DND-41 (cell line): ENCODE measurements around the gene TBC1D5.
"Not testable (repeated sequence)": the region's sequence is repeated elsewhere in the genome, so short reads cannot be mapped to it uniquely, and the experiment has no call there.

Experiments
- ATAC-seq: fragments of 200-7000 bp; cut with Tn5 transposase; 3 replicates; pipeline ENCODE4 v1.9.1; 2021; ENCODE audit warnings: low read depth; ENCODE audit not compliant: insufficient read depth
- DNase-seq: peaks from one replicate; pipeline ENCODE4 v3.0.0-alpha.2; 2020
- H2AFZ ChIP-seq: 2 replicates; pipeline ENCODE4 v1.6.0; 2012; ENCODE audit warnings: low read depth, low read length
- H3K27ac ChIP-seq: 2 replicates; pipeline ENCODE4 v1.5.1; 2012; ENCODE audit warnings: low read length, inconsistent platforms
- H3K27me3 ChIP-seq: fragments of 200-600 bp; sonication (generic); 2 replicates; pipeline ENCODE4 v1.6.0; 2012; ENCODE audit warnings: low read length, mild to moderate bottlenecking, inconsistent platforms; ENCODE audit not compliant: insufficient read depth, poor library complexity
- H3K36me3 ChIP-seq: 2 replicates; pipeline ENCODE4 v1.5.1; 2012; ENCODE audit warnings: low read length, inconsistent platforms; ENCODE audit not compliant: insufficient read depth
- H3K4me1 ChIP-seq: 2 replicates; pipeline ENCODE4 v1.5.1; 2012; ENCODE audit warnings: mild to moderate bottlenecking, low read length; ENCODE audit not compliant: insufficient read depth
- H3K4me2 ChIP-seq: 2 replicates; pipeline ENCODE4 v1.6.0; 2012; ENCODE audit warnings: mild to moderate bottlenecking, moderate library complexity, low read length, inconsistent platforms; ENCODE audit not compliant: insufficient read depth
- H3K4me3 ChIP-seq, 2 experiments: fragments of 200-600 bp in 1 of 2; shearing (Covaris generic) in 1 of 2; 2 replicates each; pipeline ENCODE4 v1.5.1; 2012 to 2016; ENCODE audit warnings: inconsistent platforms in 2 of 2, low read length in 2 of 2, mild to moderate bottlenecking in 2 of 2, low read depth in 1 of 2, moderate library complexity in 1 of 2
- H3K79me2 ChIP-seq: 2 replicates; pipeline ENCODE4 v1.6.0; 2012; ENCODE audit warnings: low read length, inconsistent platforms; ENCODE audit not compliant: insufficient read depth
- H3K9ac ChIP-seq: 2 replicates; pipeline ENCODE4 v1.6.0; 2012; ENCODE audit warnings: low read depth, mild to moderate bottlenecking, inconsistent platforms, low read length, moderate library complexity
- H3K9me3 ChIP-seq: 2 replicates; pipeline ENCODE4 v1.5.1; 2012; ENCODE audit warnings: low read length, moderate library complexity, mild to moderate bottlenecking, inconsistent platforms; ENCODE audit not compliant: insufficient read depth, severe bottlenecking
- H4K20me1 ChIP-seq: 2 replicates; pipeline ENCODE4 v1.6.0; 2012; ENCODE audit warnings: low read length; ENCODE audit not compliant: insufficient read depth
- CTCF ChIP-seq: IDR thresholded peaks from 2 replicates; pipeline ENCODE4 v1.5.1; 2012; ENCODE audit warnings: borderline replicate concordance, low read length, moderate library complexity, mild to moderate bottlenecking; ENCODE audit not compliant: poor library complexity, severe bottlenecking; ENCODE audit errors: extremely low read depth
- EZH2 ChIP-seq: IDR thresholded peaks from 3 replicates; pipeline ENCODE4 v1.6.1; 2012; ENCODE audit warnings: borderline replicate concordance, low read depth, mild to moderate bottlenecking, moderate library complexity, low read length, inconsistent platforms; ENCODE audit not compliant: severe bottlenecking

Gene TBC1D5

GRCh38 chr3:17494117-17494809 lies 248.2 kb downstream of the TBC1D5 start:
- no peak; the same call in 2 of the 3 replicates for ATAC-seq
- no peak overlapping the region for H3K4me3 ChIP-seq
- DNase-seq, result no peak

GRCh38 chr3:17491601-17492000 lies 250.8 kb downstream of the TBC1D5 start:
- H3K27me3 ChIP-seq, result no peaks in the 10 kb centered on the region
- TF ChIP-seq CTCF, result no peak
- no peak for TF ChIP-seq EZH2
- no peak overlapping the region for H3K9ac ChIP-seq
- no peak overlapping the region for H3K4me2 ChIP-seq
- peaks cover 5% of the 10 kb centered on the region for H3K9me3 ChIP-seq
- DNase-seq, result no peak
- ATAC-seq, result no peak
- H3K4me3 ChIP-seq, result no peak overlapping the region
- no peaks in the 10 kb centered on the region for H4K20me1 ChIP-seq
- H2AFZ ChIP-seq, result no peak overlapping the region
- H3K79me2 ChIP-seq, result no peaks in the 10 kb centered on the region
- H3K36me3 ChIP-seq, result peaks cover 2% of the 10 kb centered on the region
- H3K4me1 ChIP-seq, result no peaks in the 10 kb centered on the region
- no peak overlapping the region for H3K27ac ChIP-seq

More at GRCh38 chr3:17494117-17494809, 248.2 kb downstream of the TBC1D5 start:
- H4K20me1 ChIP-seq, result no peaks in the 10 kb centered on the region
- H3K4me1 ChIP-seq, result no peaks in the 10 kb centered on the region
- H3K9me3 ChIP-seq, result no peaks in the 10 kb centered on the region
- no peak overlapping the region for H2AFZ ChIP-seq
- no peak overlapping the region for H3K9ac ChIP-seq
- no peak overlapping the region for H3K27ac ChIP-seq
- no peaks in the 10 kb centered on the region for H3K79me2 ChIP-seq
- TF ChIP-seq CTCF, result no peak
- TF ChIP-seq EZH2, result no peak
- H3K36me3 ChIP-seq, result peaks cover 2% of the 10 kb centered on the region
- H3K4me2 ChIP-seq, result no peak overlapping the region
- H3K27me3 ChIP-seq, result no peaks in the 10 kb centered on the region

- not testable (repeated sequence) for H3K4me1 ChIP-seq, H4K20me1 ChIP-seq, H3K9ac ChIP-seq, H3K27me3 ChIP-seq, H3K36me3 ChIP-seq, H3K4me3 ChIP-seq, DNase-seq, H3K27ac ChIP-seq, ATAC-seq, H3K4me2 ChIP-seq, H3K79me2 ChIP-seq, H3K9me3 ChIP-seq, H2AFZ ChIP-seq
Measured at GRCh38 chr3:17491190-17491589, 251.2 kb downstream of the TBC1D5 start.

GRCh38 chr3:17489139-17489538 lies 253.3 kb downstream of the TBC1D5 start:
- H3K27me3 ChIP-seq, result no peaks in the 10 kb centered on the region
- no peaks in the 10 kb centered on the region for H3K79me2 ChIP-seq
- H3K4me1 ChIP-seq, result no peaks in the 10 kb centered on the region
- peaks cover 5% of the 10 kb centered on the region for H3K9me3 ChIP-seq
- ATAC-seq, result no peak
- no peaks in the 10 kb centered on the region for H4K20me1 ChIP-seq
- no peak overlapping the region for H3K4me3 ChIP-seq
- peaks cover 2% of the 10 kb centered on the region; the same call in 1 of the 2 replicates for H3K36me3 ChIP-seq
- DNase-seq, result no peak
- TF ChIP-seq EZH2, result no peak
- no peak for TF ChIP-seq CTCF
- H2AFZ ChIP-seq, result no peak overlapping the region
- H3K9ac ChIP-seq, result no peak overlapping the region
- H3K4me2 ChIP-seq, result no peak overlapping the region
- no peak overlapping the region for H3K27ac ChIP-seq
